HEK293 (cell line): ENCODE data around the gene CCDC85B.
A peak's percentile ranks its signal among the peaks of the same experiment; 100 is the strongest.

ENCODE experiments used
- CTCF ChIA-PET: fragments of 350-600 bp; formaldehyde crosslinking; extraction: SDS; loops from one replicate; lab custom pipeline; 2021; ENCODE audit warnings: antibody characterized with exemption; lab: Yijun Ruan, JAX
- POLR2A ChIA-PET: fragments of 300-600 bp; formaldehyde crosslinking; extraction: SDS; loops from one replicate; lab custom pipeline; 2020; ENCODE audit warnings: antibody characterized with exemption, inconsistent platforms; lab: Yijun Ruan, JAX
- H3K27ac ChIP-seq: fragments of 200-500 bp; sonication (Bioruptor generic); 2 replicates; pipeline ENCODE4 v1.5.1; 2014; ENCODE audit warnings: low read depth, low read length, control low read depth, inconsistent platforms; ENCODE audit errors: extremely low read depth
- H3K36me3 ChIP-seq, 2 experiments: fragments of 200-500 bp in 1 of 2; sonication (Bioruptor generic) in 1 of 2; 1 replicate in 1 of 2; 2 replicates in 1 of 2; pipeline ENCODE4 v1.5.1; 2014 to 2017; ENCODE audit warnings: inconsistent platforms in 2 of 2, low read length in 2 of 2; ENCODE audit not compliant: control insufficient read depth in 2 of 2, insufficient read depth in 1 of 2
- H3K4me1 ChIP-seq: fragments of 200-500 bp; sonication (Bioruptor generic); 2 replicates; pipeline ENCODE4 v1.5.1; 2014; ENCODE audit warnings: mild to moderate bottlenecking, low read length, inconsistent platforms; ENCODE audit not compliant: control insufficient read depth, insufficient read depth
- H3K4me3 ChIP-seq: 2 replicates; pipeline ENCODE4 v1.5.1; 2011; ENCODE audit warnings: low read depth, mild to moderate bottlenecking, control low read depth, low read length, moderate library complexity
- H3K9me3 ChIP-seq: fragments of 200-500 bp; sonication (Bioruptor generic); 2 replicates; pipeline ENCODE4 v1.5.1; 2014; ENCODE audit warnings: low read depth, low read length, inconsistent platforms; ENCODE audit not compliant: control insufficient read depth, insufficient read depth
- ELK4 ChIP-seq: IDR thresholded peaks from 2 replicates; pipeline ENCODE4 v1.6.1; 2011; ENCODE audit warnings: mild to moderate bottlenecking, low read depth, low read length, borderline replicate concordance
- HOXC10 ChIP-seq: sonication (generic); formaldehyde crosslinking; IDR thresholded peaks from 2 replicates; pipeline ENCODE4 v1.8.1; 2023; ENCODE audit warnings: mild to moderate bottlenecking, missing genetic modification reagents
- IKZF3 ChIP-seq: fragments of 450-650 bp; IDR thresholded peaks from 2 replicates; pipeline ENCODE4 v1.5.0; 2018; ENCODE audit warnings: missing biosample characterization, mild to moderate bottlenecking, missing genetic modification characterization, moderate library complexity
- PBX3 ChIP-seq: sonication (generic); formaldehyde crosslinking; IDR thresholded peaks from 2 replicates; pipeline ENCODE4 v1.8.1; 2022; ENCODE audit warnings: mild to moderate bottlenecking, moderate library complexity, missing genetic modification reagents
- RBAK ChIP-seq: fragments of 450-650 bp; formaldehyde crosslinking; IDR thresholded peaks from 2 replicates; pipeline ENCODE4 v1.5.1; 2016; ENCODE audit warnings: missing biosample characterization, missing genetic modification characterization
- SCRT1 ChIP-seq: fragments of 450-650 bp; formaldehyde crosslinking; IDR thresholded peaks from 2 replicates; pipeline ENCODE4 v1.5.1; 2016; ENCODE audit warnings: missing biosample characterization, missing genetic modification characterization, borderline replicate concordance
- WT1 ChIP-seq: fragments of 450-650 bp; formaldehyde crosslinking; IDR thresholded peaks from 2 replicates; pipeline ENCODE4 v1.5.1; 2016; ENCODE audit warnings: missing biosample characterization, missing genetic modification characterization
- ZBTB10 ChIP-seq: fragments of 450-650 bp; formaldehyde crosslinking; IDR thresholded peaks from 2 replicates; pipeline ENCODE4 v1.5.1; 2016; ENCODE audit warnings: missing biosample characterization, missing genetic modification characterization
- ZFHX2 ChIP-seq: fragments of 450-650 bp; formaldehyde crosslinking; conservative IDR thresholded peaks from 2 replicates; pipeline ENCODE4 v1.5.1; 2016; ENCODE audit warnings: missing biosample characterization, missing genetic modification characterization
- ZFP3 ChIP-seq: fragments of 450-650 bp; formaldehyde crosslinking; IDR thresholded peaks from 2 replicates; pipeline ENCODE4 v1.5.1; 2016; ENCODE audit warnings: low read depth, missing biosample characterization, missing genetic modification characterization
- ZFP69B ChIP-seq: fragments of 450-650 bp; formaldehyde crosslinking; IDR thresholded peaks from 2 replicates; pipeline ENCODE4 v1.5.1; 2016; ENCODE audit warnings: missing biosample characterization, missing genetic modification characterization
- ZNF10 ChIP-seq: fragments of 450-650 bp; formaldehyde crosslinking; IDR thresholded peaks from 2 replicates; pipeline ENCODE4 v1.5.1; 2017; ENCODE audit warnings: missing biosample characterization, missing genetic modification characterization
- ZNF23 ChIP-seq: fragments of 450-650 bp; formaldehyde crosslinking; IDR thresholded peaks from 2 replicates; pipeline ENCODE4 v1.5.1; 2016; ENCODE audit warnings: missing biosample characterization, missing genetic modification characterization, borderline replicate concordance
- ZNF239 ChIP-seq: fragments of 450-650 bp; formaldehyde crosslinking; IDR thresholded peaks from 2 replicates; pipeline ENCODE4 v1.5.1; 2016; ENCODE audit warnings: missing biosample characterization, missing genetic modification characterization
- ZNF423 ChIP-seq: fragments of 450-650 bp; formaldehyde crosslinking; IDR thresholded peaks from 2 replicates; pipeline ENCODE4 v1.5.1; 2016; ENCODE audit warnings: missing biosample characterization, missing genetic modification characterization
- ZNF561 ChIP-seq: fragments of 450-650 bp; IDR thresholded peaks from 2 replicates; pipeline ENCODE4 v1.5.1; 2018; ENCODE audit warnings: missing biosample characterization, missing genetic modification characterization, borderline replicate concordance
- ZNF571 ChIP-seq: fragments of 450-650 bp; formaldehyde crosslinking; IDR thresholded peaks from 2 replicates; pipeline ENCODE4 v1.5.0; 2017; ENCODE audit warnings: missing biosample characterization, missing genetic modification characterization
- ZNF629 ChIP-seq: fragments of 450-650 bp; formaldehyde crosslinking; IDR thresholded peaks from 2 replicates; pipeline ENCODE4 v1.5.1; 2017; ENCODE audit warnings: missing biosample characterization, missing genetic modification characterization
- ZNF664 ChIP-seq: fragments of 450-650 bp; formaldehyde crosslinking; IDR thresholded peaks from 2 replicates; pipeline ENCODE4 v1.5.1; 2016; ENCODE audit warnings: missing biosample characterization, missing genetic modification characterization
- ZNF670 ChIP-seq: fragments of 450-650 bp; formaldehyde crosslinking; IDR thresholded peaks from 2 replicates; pipeline ENCODE4 v1.5.1; 2016; ENCODE audit warnings: missing biosample characterization, missing genetic modification characterization, low read depth
- ZNF768 ChIP-seq: fragments of 450-650 bp; formaldehyde crosslinking; IDR thresholded peaks from 2 replicates; pipeline ENCODE4 v1.5.1; 2018; ENCODE audit warnings: missing biosample characterization, mild to moderate bottlenecking, missing genetic modification characterization
- ZSCAN5A ChIP-seq: fragments of 450-650 bp; formaldehyde crosslinking; IDR thresholded peaks from 2 replicates; pipeline ENCODE4 v1.5.1; 2016; ENCODE audit warnings: missing biosample characterization, missing genetic modification characterization
- TF ChIP-seq, protein P1 (sequence below): fragments of 450-650 bp; formaldehyde crosslinking; IDR thresholded peaks from 2 replicates; pipeline ENCODE4 v1.5.1; 2016; ENCODE audit warnings: missing biosample characterization, missing genetic modification characterization
- TF ChIP-seq, protein P2 (sequence below): fragments of 450-650 bp; formaldehyde crosslinking; IDR thresholded peaks from 2 replicates; pipeline ENCODE4 v1.5.1; 2017; ENCODE audit warnings: missing biosample characterization, missing genetic modification characterization

Gene CCDC85B

DNA sequence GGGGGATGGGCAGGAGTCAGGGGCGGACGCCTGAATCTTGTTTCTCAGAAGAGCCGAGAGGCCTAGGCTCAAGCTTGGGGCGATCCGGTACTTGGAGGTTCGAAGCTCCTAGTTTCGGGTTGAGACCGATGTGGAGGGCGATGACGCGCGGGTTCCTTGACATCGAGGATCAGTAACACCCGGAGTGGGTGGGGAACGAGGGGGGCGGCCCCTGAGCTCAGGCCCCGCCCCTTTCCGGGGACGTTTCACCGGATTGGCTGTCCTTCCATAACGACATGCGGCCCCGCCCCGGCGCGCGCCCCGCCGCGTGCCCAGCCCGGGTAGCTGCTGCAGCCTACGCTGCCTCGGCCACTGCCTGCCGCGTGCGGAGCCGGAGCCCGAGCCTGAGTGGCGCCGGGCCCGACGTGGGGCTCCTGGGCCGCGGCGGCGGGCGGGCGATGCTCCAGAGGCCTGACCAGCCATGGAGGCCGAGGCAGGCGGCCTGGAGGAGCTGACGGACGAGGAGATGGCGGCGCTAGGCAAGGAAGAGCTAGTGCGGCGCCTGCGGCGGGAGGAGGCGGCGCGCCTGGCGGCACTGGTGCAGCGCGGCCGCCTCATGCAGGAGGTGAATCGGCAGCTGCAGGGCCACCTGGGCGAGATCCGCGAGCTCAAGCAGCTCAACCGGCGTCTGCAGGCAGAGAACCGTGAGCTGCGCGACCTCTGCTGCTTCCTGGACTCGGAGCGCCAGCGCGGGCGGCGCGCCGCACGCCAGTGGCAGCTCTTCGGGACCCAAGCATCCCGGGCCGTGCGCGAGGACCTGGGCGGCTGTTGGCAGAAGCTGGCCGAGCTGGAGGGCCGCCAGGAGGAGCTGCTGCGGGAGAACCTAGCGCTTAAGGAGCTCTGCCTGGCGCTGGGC, at the start of gene CCDC85B (continued):
- no peak; the same call in 1 of the 2 replicates for TF ChIP-seq PBX3 (CRISPR knock-in tag)
- no peak for TF ChIP-seq WT1 (tag by site-specific recombination)
- TF ChIP-seq SCRT1 (tag by site-specific recombination) = no peak
- TF ChIP-seq IKZF3 = no peak
- peak; percentile 51 for TF ChIP-seq ZFHX2 (tag by site-specific recombination)
- TF ChIP-seq RBAK (tag by site-specific recombination) = no peak
- TF ChIP-seq ZNF423 (tag by site-specific recombination) = no peak
- TF ChIP-seq ZNF664 = no peak
- TF ChIP-seq, protein P1, sequence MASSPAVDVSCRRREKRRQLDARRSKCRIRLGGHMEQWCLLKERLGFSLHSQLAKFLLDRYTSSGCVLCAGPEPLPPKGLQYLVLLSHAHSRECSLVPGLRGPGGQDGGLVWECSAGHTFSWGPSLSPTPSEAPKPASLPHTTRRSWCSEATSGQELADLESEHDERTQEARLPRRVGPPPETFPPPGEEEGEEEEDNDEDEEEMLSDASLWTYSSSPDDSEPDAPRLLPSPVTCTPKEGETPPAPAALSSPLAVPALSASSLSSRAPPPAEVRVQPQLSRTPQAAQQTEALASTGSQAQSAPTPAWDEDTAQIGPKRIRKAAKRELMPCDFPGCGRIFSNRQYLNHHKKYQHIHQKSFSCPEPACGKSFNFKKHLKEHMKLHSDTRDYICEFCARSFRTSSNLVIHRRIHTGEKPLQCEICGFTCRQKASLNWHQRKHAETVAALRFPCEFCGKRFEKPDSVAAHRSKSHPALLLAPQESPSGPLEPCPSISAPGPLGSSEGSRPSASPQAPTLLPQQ (tag by site-specific recombination) = 0 out of 2 replicates have a peak, but pooled peaks have one; percentile 30
- TF ChIP-seq ZNF768 (tag by site-specific recombination) = no peak
- peak; percentile 35; the same call in 1 of the 2 replicates for TF ChIP-seq ZNF561
- no peak for TF ChIP-seq ZNF629 (tag by site-specific recombination)
- TF ChIP-seq ZNF10 (tag by site-specific recombination) = no peak
- TF ChIP-seq ELK4 = peak; percentile 52; the same call in 1 of the 2 replicates
- TF ChIP-seq ZNF239 (tag by site-specific recombination) = no peak
- TF ChIP-seq HOXC10 (CRISPR knock-in tag) = peak; percentile 91; the same call in 1 of the 2 replicates
- TF ChIP-seq ZNF23 = no peak

- POLR2A ChIA-PET = interaction anchor here (0.7 kb wide), 1 partner anchor 15 kb away, joined by 8 read pairs; no protein-coding TSS in a partner anchor
- CTCF ChIA-PET = interaction anchor here (0.9 to 1.7 kb wide), 3 partner anchors 9 to 166 kb away, joined by 5 to 7 read pairs (median 6); no protein-coding TSS in a partner anchor
- H3K4me1 ChIP-seq = no peaks in the 10 kb centered on the region
- no peak for TF ChIP-seq ZSCAN5A (tag by site-specific recombination)
- TF ChIP-seq, protein P2, sequence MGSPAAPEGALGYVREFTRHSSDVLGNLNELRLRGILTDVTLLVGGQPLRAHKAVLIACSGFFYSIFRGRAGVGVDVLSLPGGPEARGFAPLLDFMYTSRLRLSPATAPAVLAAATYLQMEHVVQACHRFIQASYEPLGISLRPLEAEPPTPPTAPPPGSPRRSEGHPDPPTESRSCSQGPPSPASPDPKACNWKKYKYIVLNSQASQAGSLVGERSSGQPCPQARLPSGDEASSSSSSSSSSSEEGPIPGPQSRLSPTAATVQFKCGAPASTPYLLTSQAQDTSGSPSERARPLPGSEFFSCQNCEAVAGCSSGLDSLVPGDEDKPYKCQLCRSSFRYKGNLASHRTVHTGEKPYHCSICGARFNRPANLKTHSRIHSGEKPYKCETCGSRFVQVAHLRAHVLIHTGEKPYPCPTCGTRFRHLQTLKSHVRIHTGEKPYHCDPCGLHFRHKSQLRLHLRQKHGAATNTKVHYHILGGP = no peak
- no peak for TF ChIP-seq ZNF571
- TF ChIP-seq ZFP3 = no peak
- no peak for TF ChIP-seq ZBTB10
- no peak for TF ChIP-seq ZNF670 (tag by site-specific recombination)
- TF ChIP-seq ZFP69B = no peak
Observed at GRCh38 chr11:65842144-65842543, 48.3 kb upstream of the CCDC85B start.

More at GRCh38 chr11:65842144-65842543, 48.3 kb upstream of the CCDC85B start:
- Histone ChIP-seq H3K9me3 (no peaks in the 10 kb centered on the region), H3K27ac (no peak overlapping the region), H3K4me3 (no peak overlapping the region), H3K36me3 (no peaks in the 10 kb centered on the region)
